ENCODE measurements around the gene B4GALNT3. TPM values are rescaled to one million over a fixed set of nuclear protein-coding genes. Genes with fewer than 3 reads are reported as not detected.

Gene B4GALNT3
- total RNA-seq = 10 to 100 TPM in 1 of 2 donors, 1 to 10 TPM in 1; 1.7 to 36.1 TPM
- 10 to 100 TPM in 1 of 2 donors, 1 to 10 TPM in 1; 8.8 to 17.2 TPM for polyA plus RNA-seq
- long read RNA-seq, donor 1 = 0 reads
- long read RNA-seq, donor 2 = 0 reads
- long read RNA-seq, donor 3 = 0 reads
- long read RNA-seq, donor 4 = 0 reads
- long read RNA-seq, donor 5 = 0 reads

DNA sequence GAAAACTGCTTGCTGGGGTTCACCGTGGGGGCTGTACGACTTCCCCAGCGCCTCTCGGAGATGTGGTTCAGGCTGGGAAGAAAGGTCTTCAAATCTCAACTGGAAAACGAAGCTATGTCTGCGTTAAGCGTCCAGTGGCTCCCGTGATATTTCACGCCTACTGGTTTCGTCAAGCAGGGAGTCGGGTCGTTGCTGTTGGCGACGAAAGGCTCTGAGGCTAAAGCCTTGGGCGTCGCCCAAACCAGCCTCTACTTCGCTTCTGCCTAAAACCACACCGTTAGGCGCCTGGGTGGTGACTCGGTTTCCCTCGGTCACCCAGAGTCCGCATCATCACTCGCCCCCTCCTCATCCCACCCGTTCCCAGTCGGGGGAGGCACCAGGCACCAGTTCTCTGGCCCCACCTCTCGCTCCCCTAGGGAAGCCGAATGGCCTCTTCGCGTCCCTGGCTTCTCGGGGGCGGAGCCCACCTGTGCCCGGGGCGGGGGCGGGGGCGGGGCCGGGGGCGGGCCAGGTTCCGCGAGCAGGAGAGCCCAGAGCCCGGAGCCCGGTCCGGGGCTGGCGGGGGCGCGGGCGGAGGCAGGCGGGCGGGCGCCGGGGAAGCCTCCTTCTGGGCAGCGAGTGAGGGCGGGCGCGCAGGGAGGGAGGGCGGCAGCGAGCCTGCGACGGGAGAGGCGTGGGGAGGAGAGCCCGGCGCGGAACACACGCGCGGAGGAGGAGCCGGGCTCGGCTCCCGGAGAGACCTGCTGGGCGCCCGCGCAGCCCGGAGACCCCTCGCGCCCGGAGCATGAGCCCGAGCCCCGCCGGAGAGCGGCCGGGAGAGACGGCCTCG is at the start of gene B4GALNT3:
Gene B4GALNT3, plus strand, starts transcription at position 510 of the 829 bp plus-strand sequence. CDS start 438 bp downstream, outside the sequence.
- peaks cover 0 to 42% (median 38%) of the 10 kb centered on the region in 3 donors for H3K27me3 ChIP-seq (ENCODE audit: control insufficient read depth in 3 of 3, insufficient read depth in 3 of 3, low read length in 2 of 3)
- no peaks in the 10 kb centered on the region for H3K9me3 ChIP-seq (ENCODE audit: control insufficient read depth in 4 of 4, insufficient read depth in 3 of 4, low read length in 3 of 4)
- WGBS, 2 donors = 4% methylated on average over 47 to 82 of the region's 82 CpGs
- no peaks in the 10 kb centered on the region for H3K36me3 ChIP-seq (ENCODE audit: control insufficient read depth in 4 of 4, insufficient read depth in 4 of 4, low read length in 4 of 4)
- peak within 1 kb of the TSS; percentile 44 for H3K4me3 ChIP-seq
- H3K4me1 ChIP-seq (ENCODE audit: control insufficient read depth in 5 of 5, insufficient read depth in 5 of 5, low read length in 5 of 5) = peaks cover 0 to 10% (median 6%) of the 10 kb centered on the region in 5 donors
- peak within 1 kb of the TSS; percentile 86 to 90 for H3K27ac ChIP-seq (ENCODE audit: low read depth in 1 of 2, low read length in 1 of 2)
- ATAC-seq (ENCODE audit: insufficient read depth, low FRiP score) (peak; percentile 81), DNase-seq (peak; percentile 50 to 68 (median 64))
- peak within 1 kb of the TSS in 1 of 2 donors; percentile 19 for H3K9ac ChIP-seq (ENCODE audit: insufficient read depth in 1 of 2, low read length in 2 of 2)
- TF ChIP-seq, protein P1, sequence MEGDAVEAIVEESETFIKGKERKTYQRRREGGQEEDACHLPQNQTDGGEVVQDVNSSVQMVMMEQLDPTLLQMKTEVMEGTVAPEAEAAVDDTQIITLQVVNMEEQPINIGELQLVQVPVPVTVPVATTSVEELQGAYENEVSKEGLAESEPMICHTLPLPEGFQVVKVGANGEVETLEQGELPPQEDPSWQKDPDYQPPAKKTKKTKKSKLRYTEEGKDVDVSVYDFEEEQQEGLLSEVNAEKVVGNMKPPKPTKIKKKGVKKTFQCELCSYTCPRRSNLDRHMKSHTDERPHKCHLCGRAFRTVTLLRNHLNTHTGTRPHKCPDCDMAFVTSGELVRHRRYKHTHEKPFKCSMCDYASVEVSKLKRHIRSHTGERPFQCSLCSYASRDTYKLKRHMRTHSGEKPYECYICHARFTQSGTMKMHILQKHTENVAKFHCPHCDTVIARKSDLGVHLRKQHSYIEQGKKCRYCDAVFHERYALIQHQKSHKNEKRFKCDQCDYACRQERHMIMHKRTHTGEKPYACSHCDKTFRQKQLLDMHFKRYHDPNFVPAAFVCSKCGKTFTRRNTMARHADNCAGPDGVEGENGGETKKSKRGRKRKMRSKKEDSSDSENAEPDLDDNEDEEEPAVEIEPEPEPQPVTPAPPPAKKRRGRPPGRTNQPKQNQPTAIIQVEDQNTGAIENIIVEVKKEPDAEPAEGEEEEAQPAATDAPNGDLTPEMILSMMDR (IDR thresholded peaks at IDR 0.05; ENCODE audit: control extremely low read depth, extremely low read depth) = no peak

DNA sequence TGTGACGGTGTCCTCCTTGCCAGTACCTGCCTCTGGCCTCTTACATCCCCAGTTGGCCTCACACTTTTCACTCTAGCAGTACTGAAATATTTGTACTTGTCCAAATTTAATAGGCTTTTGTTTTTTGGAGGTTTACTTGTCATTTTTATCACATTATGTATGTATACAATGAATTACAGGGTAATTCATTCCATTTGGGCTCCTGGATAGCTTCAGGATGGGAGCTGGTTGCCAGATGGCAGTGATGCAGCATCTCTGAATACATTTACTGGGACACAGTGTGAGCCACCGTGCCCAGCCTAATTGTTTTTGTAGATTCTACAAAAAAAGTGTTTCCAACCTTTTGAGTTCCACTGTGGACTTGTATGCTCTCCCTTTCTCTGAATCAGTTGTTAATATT is 44.9 kb upstream of the B4GALNT3 start:
- Histone ChIP-seq H3K9me3 (ENCODE audit: control insufficient read depth in 4 of 4, insufficient read depth in 3 of 4, low read length in 3 of 4) (no peaks in the 10 kb centered on the region), H3K4me1 (ENCODE audit: control insufficient read depth in 5 of 5, insufficient read depth in 5 of 5, low read length in 5 of 5) (no peaks in the 10 kb centered on the region), H3K4me3 (no peak overlapping the region), H3K36me3 (ENCODE audit: control insufficient read depth in 4 of 4, insufficient read depth in 4 of 4, low read length in 4 of 4) (peaks cover 19 to 38% (median 23%) of the 10 kb centered on the region in 4 donors), H3K27me3 (ENCODE audit: control insufficient read depth in 3 of 3, insufficient read depth in 3 of 3, low read length in 2 of 3) (no peaks in the 10 kb centered on the region), H3K27ac (ENCODE audit: low read depth in 1 of 2, low read length in 1 of 2) (no peak overlapping the region), H3K9ac (ENCODE audit: insufficient read depth in 1 of 2, low read length in 2 of 2) (no peak overlapping the region)
- TF ChIP-seq, protein P1 (IDR thresholded peaks at IDR 0.05; ENCODE audit: control extremely low read depth, extremely low read depth) = no peak
- 91 to 100% methylated on average over 2 of the region's 2 CpGs for WGBS, 2 donors
- no peak for DNase-seq
- ATAC-seq (ENCODE audit: insufficient read depth, low FRiP score) = no peak

DNA sequence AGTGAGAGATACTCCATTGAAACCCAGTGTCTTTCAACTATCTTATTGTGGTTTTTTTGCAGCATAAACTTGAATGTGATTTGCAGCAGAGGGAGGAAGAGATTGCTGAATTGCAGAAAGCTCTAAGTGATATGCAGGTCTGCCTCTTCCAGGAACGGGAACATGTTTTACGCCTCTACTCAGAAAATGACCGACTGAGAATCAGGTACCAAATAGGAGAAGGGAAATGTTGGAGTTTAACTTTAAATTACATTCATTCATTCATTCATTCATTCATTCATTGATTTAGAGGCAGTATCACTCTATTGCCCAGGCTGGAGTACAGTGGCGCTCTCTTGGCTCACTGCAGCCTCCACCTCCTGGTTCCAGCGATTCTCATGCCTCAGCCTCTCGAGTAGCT is 41.3 kb upstream of the B4GALNT3 start:
- Histone ChIP-seq H3K36me3 (ENCODE audit: control insufficient read depth in 4 of 4, insufficient read depth in 4 of 4, low read length in 4 of 4) (peaks cover 4 to 26% (median 14%) of the 10 kb centered on the region in 4 donors), H3K4me1 (ENCODE audit: control insufficient read depth in 5 of 5, insufficient read depth in 5 of 5, low read length in 5 of 5) (no peaks in the 10 kb centered on the region), H3K27ac (ENCODE audit: low read depth in 1 of 2, low read length in 1 of 2) (no peak overlapping the region), H3K9ac (ENCODE audit: insufficient read depth in 1 of 2, low read length in 2 of 2) (no peak overlapping the region), H3K4me3 (no peak overlapping the region), H3K27me3 (ENCODE audit: control insufficient read depth in 3 of 3, insufficient read depth in 3 of 3, low read length in 2 of 3) (no peaks in the 10 kb centered on the region), H3K9me3 (ENCODE audit: control insufficient read depth in 4 of 4, insufficient read depth in 3 of 4, low read length in 3 of 4) (no peaks in the 10 kb centered on the region)
- 96 to 98% methylated on average over 6 of the region's 6 CpGs for WGBS, 2 donors
- DNase-seq (no peak), ATAC-seq (ENCODE audit: insufficient read depth, low FRiP score) (no peak)
- TF ChIP-seq, protein P1 (IDR thresholded peaks at IDR 0.05; ENCODE audit: control extremely low read depth, extremely low read depth) = no peak

Measured in lung (tissue), 16 donors.